IPS-15b (cell line): Measurements from ENCODE around the gene TNFSF8.

Source experiments
- H3K27me3 ChIP-seq: one replicate; pipeline ENCODE4 v1.6.1; 2013; ENCODE audit warnings: low read length; ENCODE audit not compliant: control insufficient read depth, insufficient read depth
- H3K36me3 ChIP-seq: one replicate; pipeline ENCODE4 v1.6.1; 2013; ENCODE audit warnings: low read length; ENCODE audit not compliant: control insufficient read depth, insufficient read depth
- H3K4me1 ChIP-seq: one replicate; pipeline ENCODE4 v1.6.1; 2013; ENCODE audit warnings: mild to moderate bottlenecking, low read length; ENCODE audit not compliant: control insufficient read depth, insufficient read depth
- H3K4me3 ChIP-seq: one replicate; pipeline ENCODE4 v1.5.1; 2013; ENCODE audit warnings: low read depth, low read length
- H3K9ac ChIP-seq: one replicate; pipeline ENCODE4 v1.6.1; 2013; ENCODE audit warnings: low read depth, mild to moderate bottlenecking, low read length
- H3K9me3 ChIP-seq: one replicate; pipeline ENCODE4 v1.6.1; 2013; ENCODE audit warnings: mild to moderate bottlenecking, low read length; ENCODE audit not compliant: control insufficient read depth, insufficient read depth

Gene TNFSF8

DNA sequence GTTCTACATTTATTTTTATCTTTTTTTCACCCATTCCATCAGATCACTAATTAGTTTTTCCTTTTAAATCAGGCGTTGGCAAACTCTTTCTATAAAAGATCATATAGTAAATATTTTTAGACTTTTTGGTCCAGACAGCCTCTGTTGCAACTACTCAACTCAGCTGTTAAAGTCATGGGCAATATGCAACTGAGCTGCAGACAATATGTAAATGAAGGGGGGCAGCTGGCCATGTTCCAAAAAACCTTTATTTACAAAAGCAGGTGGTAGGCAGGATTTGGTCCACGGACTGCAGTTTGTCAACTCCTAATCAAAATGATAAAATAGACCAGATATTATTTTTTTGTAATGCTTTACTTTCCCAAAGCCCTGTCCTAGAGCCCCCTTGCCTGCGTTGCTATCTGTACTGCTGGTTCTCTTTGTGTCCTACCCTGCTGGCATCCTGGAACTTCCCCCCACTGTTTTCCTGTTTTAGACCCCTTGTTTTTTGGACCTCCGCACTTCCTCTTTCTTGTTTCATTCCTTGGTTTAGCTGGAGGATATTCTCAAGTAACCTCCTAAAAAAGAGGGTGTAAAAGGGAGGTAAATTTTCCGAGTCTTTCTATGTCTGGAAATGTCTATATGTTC, 24.7 kb upstream of the TNFSF8 start:
- Histone ChIP-seq H3K9ac (no peak overlapping the region), H3K36me3 (no peaks in the 10 kb centered on the region), H3K27me3 (peaks cover 3% of the 10 kb centered on the region), H3K9me3 (no peaks in the 10 kb centered on the region), H3K4me1 (no peaks in the 10 kb centered on the region), H3K4me3 (no peak overlapping the region)

DNA sequence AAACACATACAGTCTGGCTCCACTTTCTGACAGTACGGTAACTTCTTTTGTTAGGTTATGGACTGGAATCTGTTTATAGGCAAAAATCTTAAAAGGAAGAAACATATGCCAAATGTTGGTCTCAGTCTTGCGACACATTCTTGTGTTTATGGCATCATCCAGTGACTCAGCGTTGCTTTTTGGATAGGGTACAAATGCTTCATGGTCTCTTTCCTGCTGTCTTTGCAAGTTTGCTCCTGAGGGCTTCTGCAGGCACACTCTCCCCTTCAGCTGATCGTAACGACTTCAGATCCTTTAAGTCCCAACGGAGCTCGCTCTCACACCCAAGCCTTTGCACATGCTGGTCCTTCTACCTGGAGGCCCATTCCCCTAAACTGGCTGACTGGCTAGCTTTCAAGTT, 23.6 kb upstream of the TNFSF8 start:
- no peaks in the 10 kb centered on the region for H3K36me3 ChIP-seq
- H3K4me3 ChIP-seq: no peak overlapping the region
- H3K27me3 ChIP-seq: peaks cover 4% of the 10 kb centered on the region
- H3K9me3 ChIP-seq: no peaks in the 10 kb centered on the region
- no peaks in the 10 kb centered on the region for H3K4me1 ChIP-seq
- no peak overlapping the region for H3K9ac ChIP-seq

GRCh38 chr9:114953046-114953445, 22.7 kb upstream of the TNFSF8 start:
- peaks cover 7% of the 10 kb centered on the region for H3K27me3 ChIP-seq
- H3K9ac ChIP-seq: no peak overlapping the region
- H3K4me3 ChIP-seq: no peak overlapping the region
- H3K4me1 ChIP-seq: no peaks in the 10 kb centered on the region
- H3K9me3 ChIP-seq: no peaks in the 10 kb centered on the region
- no peaks in the 10 kb centered on the region for H3K36me3 ChIP-seq

GRCh38 chr9:114950761-114951160, 20.4 kb upstream of the TNFSF8 start:
- no peak overlapping the region for H3K4me3 ChIP-seq
- no peaks in the 10 kb centered on the region for H3K4me1 ChIP-seq
- no peak overlapping the region for H3K9ac ChIP-seq
- no peaks in the 10 kb centered on the region for H3K36me3 ChIP-seq
- peaks cover 7% of the 10 kb centered on the region for H3K27me3 ChIP-seq
- no peaks in the 10 kb centered on the region for H3K9me3 ChIP-seq

GRCh38 chr9:114947058-114947457, 16.7 kb upstream of the TNFSF8 start:
- Histone ChIP-seq H3K27me3 (peaks cover 8% of the 10 kb centered on the region), H3K9ac (no peak overlapping the region), H3K4me3 (no peak overlapping the region)

DNA sequence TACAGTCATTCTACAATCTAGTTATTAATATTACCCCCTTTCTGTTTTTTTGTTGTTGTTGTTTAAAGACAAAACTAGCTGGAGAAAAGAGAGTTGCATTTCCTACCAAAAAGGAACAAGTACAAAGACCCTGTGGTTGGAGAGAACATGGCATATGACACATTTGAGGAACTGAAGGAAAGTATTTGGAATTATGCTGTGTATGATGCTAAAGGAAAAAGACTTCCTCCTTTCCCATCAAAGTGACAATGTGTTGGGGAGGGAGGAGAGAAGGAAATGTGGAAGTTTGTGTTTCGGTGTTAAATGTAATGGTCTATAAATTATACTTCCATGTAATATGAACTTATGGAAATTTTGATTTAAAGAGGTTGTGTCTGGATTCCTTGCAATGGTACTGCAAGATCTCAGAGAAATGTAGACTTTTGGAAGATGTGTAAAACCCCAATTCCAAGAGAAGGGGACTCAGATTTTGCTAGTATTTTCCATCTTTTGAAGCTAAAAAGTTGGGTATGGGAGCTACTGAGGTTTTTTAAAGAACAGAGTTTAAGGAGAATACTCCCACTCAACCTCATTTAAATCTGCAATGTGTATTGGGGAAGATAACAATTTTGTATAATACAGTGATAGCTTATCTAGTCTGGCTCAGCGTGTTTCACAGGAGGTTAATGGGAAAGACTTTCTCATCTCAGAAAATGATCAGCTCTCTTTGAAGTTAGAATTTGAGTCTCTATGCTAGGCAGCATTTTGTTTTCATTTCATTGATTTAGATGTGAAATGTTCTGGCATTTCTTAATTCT, 15.4 kb upstream of the TNFSF8 start:
- Histone ChIP-seq H3K27me3 (peaks cover 8% of the 10 kb centered on the region), H3K4me1 (no peaks in the 10 kb centered on the region), H3K9ac (no peak overlapping the region), H3K4me3 (no peak overlapping the region), H3K9me3 (no peaks in the 10 kb centered on the region), H3K36me3 (no peaks in the 10 kb centered on the region)

More at GRCh38 chr9:114947058-114947457, 16.7 kb upstream of the TNFSF8 start:
- H3K36me3 ChIP-seq: no peaks in the 10 kb centered on the region
- no peaks in the 10 kb centered on the region for H3K9me3 ChIP-seq
- no peaks in the 10 kb centered on the region for H3K4me1 ChIP-seq

GRCh38 chr9:114941376-114941775, 11.0 kb upstream of the TNFSF8 start:
- no peaks in the 10 kb centered on the region for H3K36me3 ChIP-seq
- H3K27me3 ChIP-seq: peaks cover 9% of the 10 kb centered on the region
- no peak overlapping the region for H3K9ac ChIP-seq
- no peak overlapping the region for H3K4me3 ChIP-seq
- H3K4me1 ChIP-seq: no peaks in the 10 kb centered on the region
- no peaks in the 10 kb centered on the region for H3K9me3 ChIP-seq

GRCh38 chr9:114938687-114939575, 8.5 kb upstream of the TNFSF8 start:
- Histone ChIP-seq H3K27me3 (peaks cover 18% of the 10 kb centered on the region), H3K4me1 (no peaks in the 10 kb centered on the region), H3K9ac (no peak overlapping the region), H3K4me3 (no peak overlapping the region), H3K9me3 (no peaks in the 10 kb centered on the region), H3K36me3 (no peaks in the 10 kb centered on the region)

- Histone ChIP-seq H3K9ac (no peak overlapping the region), H3K27me3 (peaks cover 30% of the 10 kb centered on the region), H3K4me3 (no peak overlapping the region), H3K4me1 (no peaks in the 10 kb centered on the region), H3K36me3 (no peaks in the 10 kb centered on the region), H3K9me3 (no peaks in the 10 kb centered on the region)
These were observed 7.1 kb upstream of the TNFSF8 start for GRCh38 chr9:114937516-114937915.

GRCh38 chr9:114936581-114936980, 6.2 kb upstream of the TNFSF8 start:
- Histone ChIP-seq H3K36me3 (no peaks in the 10 kb centered on the region), H3K4me1 (peaks cover 4% of the 10 kb centered on the region), H3K9ac (no peak overlapping the region), H3K4me3 (no peak overlapping the region), H3K9me3 (no peaks in the 10 kb centered on the region), H3K27me3 (peaks cover 39% of the 10 kb centered on the region)

- Histone ChIP-seq H3K36me3 (no peaks in the 10 kb centered on the region), H3K9ac (no peak overlapping the region), H3K4me3 (no peak overlapping the region), H3K9me3 (no peaks in the 10 kb centered on the region), H3K27me3 (peaks cover 51% of the 10 kb centered on the region), H3K4me1 (peaks cover 8% of the 10 kb centered on the region)
These were observed 4.7 kb upstream of the TNFSF8 start for GRCh38 chr9:114935119-114935518.
